Lower leg skin (tissue), 4 donors: ENCODE results near the gene UBXN7. TPM values are rescaled to one million over a fixed set of nuclear protein-coding genes. Genes with fewer than 3 reads are reported as not detected.

ENCODE experiments used
- DNase-seq, 2 donors: peaks; one replicate each; pipeline ENCODE4 v3.0.0-alpha.2; 2019; ENCODE audit warnings: low spot score in 2 of 2
- H3K4me3 ChIP-seq: fragments of 200-600 bp; sonication (generic); 2 replicates; pipeline ENCODE4 v1.5.1; 2017; ENCODE audit warnings: mild to moderate bottlenecking, low read depth; ENCODE audit not compliant: poor library complexity, severe bottlenecking
- POLR2A ChIP-seq, 2 donors: fragments of 450-650 bp; IDR thresholded peaks; one replicate each; pipeline ENCODE4 v1.6.1; 2016 to 2017; ENCODE audit warnings: antibody characterized with exemption in 2 of 2, mild to moderate bottlenecking in 1 of 2, moderate library complexity in 1 of 2
- WGBS, 2 donors: methylation state at CpG; one replicate each; pipeline ENCODE4 v1.1.5; 2018; 5-methylcytosine and 5-hydroxymethylcytosine counted together
- intact Hi-C: fragments of 100-400 bp; cut with DNase I; formaldehyde crosslinking; loops from one replicate; pipeline ENCODE4 v1.15.0; 2023; ENCODE audit warnings: low total_unique reads
- total RNA-seq, 4 donors: library from RNA; depleted of rRNA; stranded (reverse); fragments of >200 nt; gene quantifications; one replicate each; pipeline ENCODE4 v1.1.0, GENCODE V29; 2016
- TF ChIP-seq, protein P1 (sequence below), 3 donors: fragments of 450-650 bp; IDR thresholded peaks; one replicate each; pipeline ENCODE4 v1.5.1; 2016; ENCODE audit warnings: antibody characterized with exemption in 3 of 3, mild to moderate bottlenecking in 3 of 3, moderate library complexity in 2 of 3

The UBXN7 gene
- total RNA-seq, 4 donors from 2014 or later: 20.5 to 30.4 (median 28.0) TPM

DNA sequence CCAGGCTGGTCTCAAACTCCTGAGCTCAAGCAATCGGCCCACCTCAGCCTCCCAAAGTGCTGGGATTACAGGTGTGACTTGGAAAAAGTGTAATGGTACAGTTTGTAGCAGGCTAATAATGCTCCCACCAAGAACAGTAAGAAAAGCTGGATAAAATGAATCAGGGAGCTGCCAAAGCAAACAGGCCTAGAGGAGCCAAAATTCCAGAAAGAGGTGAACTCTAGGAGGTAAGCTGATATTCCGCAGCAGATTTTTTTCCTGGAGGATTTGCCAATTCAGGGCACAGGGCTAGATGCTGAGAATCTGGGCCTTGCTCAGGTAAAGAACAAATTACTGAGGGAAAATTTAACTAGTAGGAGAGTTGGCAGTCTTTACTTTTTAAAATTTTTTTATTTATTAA, 133.7 kb downstream of the UBXN7 start:
- H3K4me3 ChIP-seq: no peak overlapping the region
- intact Hi-C loops: no loop called here
- TF ChIP-seq, protein P1, sequence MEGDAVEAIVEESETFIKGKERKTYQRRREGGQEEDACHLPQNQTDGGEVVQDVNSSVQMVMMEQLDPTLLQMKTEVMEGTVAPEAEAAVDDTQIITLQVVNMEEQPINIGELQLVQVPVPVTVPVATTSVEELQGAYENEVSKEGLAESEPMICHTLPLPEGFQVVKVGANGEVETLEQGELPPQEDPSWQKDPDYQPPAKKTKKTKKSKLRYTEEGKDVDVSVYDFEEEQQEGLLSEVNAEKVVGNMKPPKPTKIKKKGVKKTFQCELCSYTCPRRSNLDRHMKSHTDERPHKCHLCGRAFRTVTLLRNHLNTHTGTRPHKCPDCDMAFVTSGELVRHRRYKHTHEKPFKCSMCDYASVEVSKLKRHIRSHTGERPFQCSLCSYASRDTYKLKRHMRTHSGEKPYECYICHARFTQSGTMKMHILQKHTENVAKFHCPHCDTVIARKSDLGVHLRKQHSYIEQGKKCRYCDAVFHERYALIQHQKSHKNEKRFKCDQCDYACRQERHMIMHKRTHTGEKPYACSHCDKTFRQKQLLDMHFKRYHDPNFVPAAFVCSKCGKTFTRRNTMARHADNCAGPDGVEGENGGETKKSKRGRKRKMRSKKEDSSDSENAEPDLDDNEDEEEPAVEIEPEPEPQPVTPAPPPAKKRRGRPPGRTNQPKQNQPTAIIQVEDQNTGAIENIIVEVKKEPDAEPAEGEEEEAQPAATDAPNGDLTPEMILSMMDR (IDR thresholded peaks at IDR 0.05): no peak
- TF ChIP-seq POLR2A (IDR thresholded peaks at IDR 0.05): no peak
- DNase-seq: no peak
- 92 to 97% methylated on average over 2 of the region's 2 CpGs for WGBS, 2 donors

Other genes starting within 250 kb of the UBXN7 start
- gene ZDHHC19, start 221.0 kb downstream of the UBXN7 start, total RNA-seq: not detected
- gene SLC51A, start 215.9 kb downstream of the UBXN7 start, total RNA-seq: not detected
- gene PCYT1A, start 144.7 kb downstream of the UBXN7 start, total RNA-seq: 100 to 1,000 TPM in 3 of 4 donors, 10 to 100 TPM in 1; 96.2 to 144 (median 110) TPM
- 1 to 10 TPM; 7.6 to 9.1 (median 8.4) TPM for gene DYNLT2B, start 114.2 kb downstream of the UBXN7 start, total RNA-seq
- gene TM4SF19, start 94.0 kb downstream of the UBXN7 start, total RNA-seq: 1 to 10 TPM in 2 of 4 donors, not detected in 2; 1.1 to 6.1 TPM
- gene RNF168, start 71.3 kb upstream of the UBXN7 start, total RNA-seq: 10 to 100 TPM; 23.9 to 35.4 (median 27.0) TPM
- gene SMCO1, start 82.9 kb upstream of the UBXN7 start, total RNA-seq: under 1 TPM in 1 of 4 donors, not detected in 3; 0.25 TPM
- gene WDR53, start 136.1 kb upstream of the UBXN7 start, total RNA-seq: 10 to 100 TPM in 3 of 4 donors, 1 to 10 TPM in 1; 4.5 to 16.6 (median 12.2) TPM
- 10 to 100 TPM; 16.1 to 33.7 (median 28.0) TPM for gene FBXO45, start 136.2 kb upstream of the UBXN7 start, total RNA-seq
- 1 to 10 TPM; 1.8 to 3.1 (median 2.4) TPM for gene NRROS, start 207.3 kb upstream of the UBXN7 start, total RNA-seq